IMR-90 (cell line): Measurements from ENCODE around the gene PSMD9. TPM values are rescaled to one million over a fixed set of nuclear protein-coding genes. Genes with fewer than 3 reads are reported as not detected.
A peak's percentile ranks its signal among the peaks of the same experiment; 100 is the strongest.

Experiments
- ATAC-seq: fragments of 200-7000 bp; cut with Tn5 transposase; 2 replicates; pipeline ENCODE4 v1.9.1; 2020; ENCODE audit warnings: low read depth, mild to moderate bottlenecking, moderate library complexity
- BruUV-seq: library from RNA; stranded (reverse); fragments of 400-500 nt; replicated peaks from 2 replicates; lab custom pipeline; 2021; lab: Mats Ljungman, UMichigan
- CTCF ChIA-PET: fragments of 300-600 bp; formaldehyde crosslinking; extraction: SDS; loops from one replicate; lab custom pipeline; 2021; ENCODE audit warnings: antibody characterized with exemption; lab: Yijun Ruan, JAX
- POLR2A ChIA-PET: fragments of 300-600 bp; sonication (Branson Sonifier 250); formaldehyde crosslinking; loops from one replicate; lab custom pipeline; 2022; ENCODE audit warnings: antibody characterized with exemption; ENCODE audit not compliant: unreplicated experiment; lab: Charles Lee
- DNase-seq: peaks from one replicate; pipeline ENCODE4 v3.0.0; 2013
- H2AFZ ChIP-seq: replicated peaks from 2 replicates; pipeline ENCODE3; 2013; ENCODE audit warnings: low read length, mild to moderate bottlenecking; ENCODE audit not compliant: poor library complexity
- H2AK5ac ChIP-seq: 2 replicates; pipeline ENCODE4 v1.6.1; 2013; ENCODE audit warnings: low read depth, low read length, inconsistent platforms
- H2AK9ac ChIP-seq: replicated peaks from 2 replicates; pipeline ENCODE3; 2013; ENCODE audit warnings: mild to moderate bottlenecking, low read depth, low read length, moderate library complexity; ENCODE audit not compliant: poor library complexity
- H2BK120ac ChIP-seq: 2 replicates; pipeline ENCODE4 v1.6.1; 2013; ENCODE audit warnings: low read depth, low read length, inconsistent platforms
- H2BK15ac ChIP-seq: 3 replicates; pipeline ENCODE4 v1.6.1; 2013; ENCODE audit warnings: low read depth, low read length, inconsistent platforms
- H2BK20ac ChIP-seq: 2 replicates; pipeline ENCODE4 v1.6.1; 2013; ENCODE audit warnings: low read depth, mild to moderate bottlenecking, inconsistent platforms, low read length, moderate library complexity
- H2BK5ac ChIP-seq: 2 replicates; pipeline ENCODE4 v1.6.1; 2013; ENCODE audit warnings: mild to moderate bottlenecking, low read depth, low read length, inconsistent platforms; ENCODE audit not compliant: poor library complexity, severe bottlenecking
- H3K14ac ChIP-seq: replicated peaks from 2 replicates; pipeline ENCODE4 v1.6.1; 2013; ENCODE audit warnings: low read depth, low read length, inconsistent platforms
- H3K18ac ChIP-seq: 2 replicates; pipeline ENCODE4 v1.6.1; 2013; ENCODE audit warnings: low read depth, low read length, control low read depth
- H3K23ac ChIP-seq: 2 replicates; pipeline ENCODE4 v1.6.1; 2013; ENCODE audit warnings: low read depth, low read length, inconsistent platforms
- H3K27ac ChIP-seq: 2 replicates; pipeline ENCODE4 v1.5.1; 2013; ENCODE audit warnings: mild to moderate bottlenecking, control low read depth, low read length; ENCODE audit not compliant: insufficient read depth
- H3K27me3 ChIP-seq: 2 replicates; pipeline ENCODE4 v1.6.1; 2013; ENCODE audit warnings: low read length; ENCODE audit not compliant: control insufficient read depth, insufficient read depth
- H3K36me3 ChIP-seq: 2 replicates; pipeline ENCODE4 v1.6.1; 2013; ENCODE audit warnings: low read length, mixed read lengths; ENCODE audit not compliant: control insufficient read depth, insufficient read depth
- H3K4ac ChIP-seq: 2 replicates; pipeline ENCODE4 v1.6.1; 2013; ENCODE audit warnings: low read depth, low read length, inconsistent platforms
- H3K4me1 ChIP-seq: 2 replicates; pipeline ENCODE4 v1.6.1; 2013; ENCODE audit warnings: low read length, mixed read lengths; ENCODE audit not compliant: control insufficient read depth, insufficient read depth
- H3K4me2 ChIP-seq: 2 replicates; pipeline ENCODE4 v1.6.1; 2013; ENCODE audit warnings: low read depth, mild to moderate bottlenecking, control low read depth, low read length, moderate library complexity
- H3K4me3 ChIP-seq: 2 replicates; pipeline ENCODE4 v1.5.1; 2013; ENCODE audit warnings: low read depth, mild to moderate bottlenecking, control low read depth, low read length, moderate library complexity; ENCODE audit not compliant: insufficient read depth
- H3K56ac ChIP-seq: 2 replicates; pipeline ENCODE4 v1.6.1; 2013; ENCODE audit warnings: low read length, inconsistent platforms; ENCODE audit not compliant: insufficient read depth; ENCODE audit errors: extremely low read depth
- H3K79me1 ChIP-seq, 2 experiments: 2 replicates each; pipeline ENCODE4 v1.6.1; 2013; ENCODE audit warnings: low read length in 2 of 2, inconsistent platforms in 1 of 2, low read depth in 1 of 2
- H3K9ac ChIP-seq: 2 replicates; pipeline ENCODE4 v1.6.1; 2013; ENCODE audit warnings: low read depth, low read length, control low read depth
- H3K9me1 ChIP-seq: 2 replicates; pipeline ENCODE4 v1.6.1; 2013; ENCODE audit warnings: low read length, inconsistent platforms; ENCODE audit not compliant: insufficient read depth
- H3K9me3 ChIP-seq: 2 replicates; pipeline ENCODE4 v1.6.1; 2013; ENCODE audit warnings: low read length; ENCODE audit not compliant: control insufficient read depth, insufficient read depth
- H4K20me1 ChIP-seq: 2 replicates; pipeline ENCODE4 v1.6.1; 2013; ENCODE audit warnings: low read length, inconsistent platforms; ENCODE audit not compliant: insufficient read depth
- H4K5ac ChIP-seq: 2 replicates; pipeline ENCODE4 v1.6.1; 2013; ENCODE audit warnings: mild to moderate bottlenecking, low read depth, low read length, control low read depth
- H4K8ac ChIP-seq, 2 experiments: 2 replicates each; pipeline ENCODE4 v1.6.1; 2013; ENCODE audit warnings: low read depth in 2 of 2, low read length in 2 of 2, control low read depth in 1 of 2, inconsistent platforms in 1 of 2
- H4K91ac ChIP-seq: 2 replicates; pipeline ENCODE4 v1.6.1; 2013; ENCODE audit warnings: low read depth, low read length, inconsistent platforms; ENCODE audit not compliant: insufficient read depth
- BHLHE40 ChIP-seq: fragments of 150-350 bp; IDR thresholded peaks from 2 replicates; pipeline ENCODE4 v1.6.1; 2016; ENCODE audit warnings: mild to moderate bottlenecking, low read depth, low read length
- CEBPB ChIP-seq: IDR thresholded peaks from 2 replicates; pipeline ENCODE4 v1.6.1; 2012; ENCODE audit warnings: low read depth, low read length, improper control_type of control experiment
- CHD1 ChIP-seq: IDR thresholded peaks from 2 replicates; pipeline ENCODE4 v1.6.1; 2012; ENCODE audit warnings: low read depth, low read length, improper control_type of control experiment
- ELK1 ChIP-seq: fragments of 150-350 bp; IDR thresholded peaks from 2 replicates; pipeline ENCODE4 v1.6.1; 2016; ENCODE audit warnings: low read depth, mild to moderate bottlenecking, low read length, moderate library complexity, borderline replicate concordance
- FOS ChIP-seq: fragments of 150-350 bp; IDR thresholded peaks from 2 replicates; pipeline ENCODE4 v1.6.1; 2016; ENCODE audit warnings: low read depth, low read length
- MAFK ChIP-seq: IDR thresholded peaks from 2 replicates; pipeline ENCODE4 v1.6.1; 2012; ENCODE audit warnings: low read depth, low read length, improper control_type of control experiment
- MAZ ChIP-seq: IDR thresholded peaks from 2 replicates; pipeline ENCODE4 v1.6.1; 2012; ENCODE audit warnings: low read depth, mild to moderate bottlenecking, low read length, improper control_type of control experiment, moderate library complexity, borderline replicate concordance
- NFE2L2 ChIP-seq: fragments of 150-350 bp; IDR thresholded peaks from 2 replicates; pipeline ENCODE4 v1.6.1; 2016; ENCODE audit warnings: low read depth, mild to moderate bottlenecking, low read length
- POLR2A ChIP-seq: IDR thresholded peaks from 2 replicates; pipeline ENCODE4 v1.6.1; 2012; ENCODE audit warnings: mild to moderate bottlenecking, low read depth, low read length
- RAD21 ChIP-seq: IDR thresholded peaks from 2 replicates; pipeline ENCODE4 v1.6.1; 2012; ENCODE audit warnings: low read length, improper control_type of control experiment
- RCOR1 ChIP-seq: IDR thresholded peaks from 2 replicates; pipeline ENCODE4 v1.6.1; 2012; ENCODE audit warnings: mild to moderate bottlenecking, low read length, improper control_type of control experiment; ENCODE audit not compliant: insufficient replicate concordance
- RFX5 ChIP-seq: IDR thresholded peaks from 2 replicates; pipeline ENCODE4 v1.8.0; 2012; ENCODE audit warnings: low read depth, mild to moderate bottlenecking, low read length, moderate library complexity
- SMC3 ChIP-seq: fragments of 150-350 bp; IDR thresholded peaks from 2 replicates; pipeline ENCODE4 v1.6.1; 2016; ENCODE audit warnings: low read depth, mild to moderate bottlenecking, antibody characterized with exemption, low read length, moderate library complexity
- USF2 ChIP-seq: fragments of 150-350 bp; IDR thresholded peaks from 2 replicates; pipeline ENCODE4 v1.6.1; 2017; ENCODE audit warnings: mild to moderate bottlenecking, antibody characterized with exemption, low read length, low read depth
- WGBS, 2 experiments: methylation state at CpG; one replicate each; pipeline versions ENCODE4 v1.1.5 to v1.1.7; 2013; ENCODE audit warnings: missing lambda C conversion rate in 2 of 2; ENCODE audit not compliant: insufficient read length in 1 of 2; ENCODE audit errors: extremely low coverage in 2 of 2; 5-methylcytosine and 5-hydroxymethylcytosine counted together
- dilution Hi-C: fragments of 300-500 bp; cut with HindIII; formaldehyde crosslinking; loops from one replicate; pipeline ENCODE4 v1.14.3; 2018; ENCODE audit warnings: low sequenced_read_pairs; ENCODE audit not compliant: unreplicated experiment
- in situ Hi-C: fragments of 300-500 bp; cut with MboI; formaldehyde crosslinking; loops from 3 replicates; pipeline ENCODE4 v1.14.3; 2019; ENCODE audit warnings: low sequenced_read_pairs, inconsistent platforms, mixed read lengths
- intact Hi-C: fragments of 100-400 bp; cut with micrococcal nuclease; formaldehyde crosslinking; loops from 2 replicates; pipeline ENCODE4 v1.10.0; 2022
- polyA plus RNA-seq, 3 experiments: library from polyadenylated mRNA; depleted of rRNA; stranded (reverse); fragments of >200 nt; gene quantifications; 2 replicates each; pipeline ENCODE4 v1.2.3, GENCODE V29; 2012; ENCODE audit warnings: low replicate concordance in 1 of 3
- total RNA-seq: library from RNA; depleted of rRNA; stranded (reverse); fragments of >200 nt; gene quantifications from 2 replicates; pipeline ENCODE4 v1.2.3, GENCODE V29; 2012
- TF ChIP-seq, protein P1 (sequence below): conservative IDR thresholded peaks from 2 replicates; pipeline ENCODE4 v1.5.1; 2012; ENCODE audit warnings: mild to moderate bottlenecking, low read depth, low read length, improper control_type of control experiment

Gene PSMD9
- total and polyA plus RNA-seq, 2 of the 4 experiments (the other 2 are of a cell fraction): 135 to 142 TPM

- Histone ChIP-seq H2AFZ (peak overlapping the region; percentile 81), H3K27ac (no peak overlapping the region), H2BK5ac (no peak overlapping the region), H3K4me1 (peaks cover 14% of the 10 kb centered on the region), H2AK5ac (no peak overlapping the region), H3K9ac (no peak overlapping the region), H4K91ac (peak overlapping the region; percentile 2; the same call in 1 of the 2 replicates), H3K79me1 (peaks cover 3 to 32% of the 10 kb centered on the region in 2 experiments; a peak in 3 of 4 replicates), H4K8ac (peak overlapping the region in 1 of 2 experiments; percentile 52; a peak in 2 of 4 replicates), H3K14ac (peak overlapping the region; percentile 54; the same call in 1 of the 2 replicates), H2AK9ac (no peak overlapping the region), H3K4ac (peak overlapping the region; percentile 76), H2BK120ac (peak overlapping the region; percentile 79; the same call in 1 of the 2 replicates), H4K20me1 (no peaks in the 10 kb centered on the region), H4K5ac (0 out of 2 replicates have a peak overlapping the region, but pooled peaks have one; percentile 17), H3K36me3 (peaks cover 10% of the 10 kb centered on the region; the same call in 1 of the 2 replicates), H2BK20ac (peak overlapping the region; percentile 17; the same call in 1 of the 2 replicates), H3K18ac (peak overlapping the region; percentile 10; the same call in 1 of the 2 replicates), H3K4me2 (no peak overlapping the region), H2BK15ac (no peak overlapping the region), H3K27me3 (no peaks in the 10 kb centered on the region), H3K9me1 (peaks cover 14% of the 10 kb centered on the region), H3K23ac (no peak overlapping the region), H3K9me3 (peaks cover 2% of the 10 kb centered on the region; the same call in 1 of the 2 replicates), H3K56ac (no peak overlapping the region), H3K4me3 (no peak overlapping the region)
- DNase-seq (no peak), ATAC-seq (no peak)
- in situ Hi-C loops: no loop called here
- dilution Hi-C loops: no loop called here
- POLR2A ChIA-PET: no interaction called here
- intact Hi-C loops: no loop called here
- BruUV-seq: no TSS peak
- WGBS, 2 experiments: 80% methylated on average over 2 of the region's 6 CpGs; no CpG with 5 or more reads in 1 of the 2 experiments
- CTCF ChIA-PET: no interaction called here
- TF ChIP-seq ELK1: no peak
- TF ChIP-seq MAFK: no peak
- no peak for TF ChIP-seq USF2
- TF ChIP-seq BHLHE40: no peak
- TF ChIP-seq POLR2A: no peak
- no peak for TF ChIP-seq CEBPB
- no peak for TF ChIP-seq SMC3
- no peak for TF ChIP-seq RCOR1
- no peak for TF ChIP-seq FOS
- TF ChIP-seq NFE2L2: no peak
- TF ChIP-seq MAZ: no peak
- TF ChIP-seq, protein P1, sequence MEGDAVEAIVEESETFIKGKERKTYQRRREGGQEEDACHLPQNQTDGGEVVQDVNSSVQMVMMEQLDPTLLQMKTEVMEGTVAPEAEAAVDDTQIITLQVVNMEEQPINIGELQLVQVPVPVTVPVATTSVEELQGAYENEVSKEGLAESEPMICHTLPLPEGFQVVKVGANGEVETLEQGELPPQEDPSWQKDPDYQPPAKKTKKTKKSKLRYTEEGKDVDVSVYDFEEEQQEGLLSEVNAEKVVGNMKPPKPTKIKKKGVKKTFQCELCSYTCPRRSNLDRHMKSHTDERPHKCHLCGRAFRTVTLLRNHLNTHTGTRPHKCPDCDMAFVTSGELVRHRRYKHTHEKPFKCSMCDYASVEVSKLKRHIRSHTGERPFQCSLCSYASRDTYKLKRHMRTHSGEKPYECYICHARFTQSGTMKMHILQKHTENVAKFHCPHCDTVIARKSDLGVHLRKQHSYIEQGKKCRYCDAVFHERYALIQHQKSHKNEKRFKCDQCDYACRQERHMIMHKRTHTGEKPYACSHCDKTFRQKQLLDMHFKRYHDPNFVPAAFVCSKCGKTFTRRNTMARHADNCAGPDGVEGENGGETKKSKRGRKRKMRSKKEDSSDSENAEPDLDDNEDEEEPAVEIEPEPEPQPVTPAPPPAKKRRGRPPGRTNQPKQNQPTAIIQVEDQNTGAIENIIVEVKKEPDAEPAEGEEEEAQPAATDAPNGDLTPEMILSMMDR: no peak
- no peak for TF ChIP-seq RFX5
- no peak for TF ChIP-seq RAD21
- TF ChIP-seq CHD1: no peak
These were observed 69.4 kb downstream of the PSMD9 start for GRCh38 chr12:121957861-121958515.
